RWPE2 (cell line): ENCODE results near the gene FMNL3.

Source experiments
- ATAC-seq: fragments of 200-7000 bp; cut with Tn5 transposase; 3 replicates; pipeline ENCODE4 v1.9.1; 2021; ENCODE audit warnings: low read depth
- DNase-seq: peaks from one replicate; pipeline ENCODE4 v3.0.0-alpha.2; 2020; ENCODE audit warnings: low spot score
- H3K27ac ChIP-seq: fragments of 450-650 bp; 2 replicates; pipeline ENCODE4 v1.5.1; 2017; ENCODE audit warnings: mild to moderate bottlenecking; ENCODE audit not compliant: poor library complexity, severe bottlenecking
- H3K27me3 ChIP-seq: fragments of 250-450 bp; sonication (Bioruptor Pico); 2 replicates; pipeline ENCODE4 v1.5.1; 2021; ENCODE audit warnings: mild to moderate bottlenecking, moderate library complexity; ENCODE audit not compliant: insufficient read depth, poor library complexity, severe bottlenecking
- H3K36me3 ChIP-seq: fragments of 250-450 bp; sonication (Bioruptor Pico); 2 replicates; pipeline ENCODE4 v1.5.1; 2020; ENCODE audit warnings: low read depth, mild to moderate bottlenecking, moderate library complexity
- H3K4me1 ChIP-seq: fragments of 250-450 bp; sonication (Bioruptor Pico); 2 replicates; pipeline ENCODE4 v1.5.1; 2021; ENCODE audit warnings: mild to moderate bottlenecking, moderate library complexity; ENCODE audit not compliant: insufficient read depth, poor library complexity, severe bottlenecking
- H3K4me3 ChIP-seq: fragments of 250-450 bp; sonication (Bioruptor Pico); 2 replicates; pipeline ENCODE4 v1.5.1; 2021; ENCODE audit warnings: mild to moderate bottlenecking, moderate library complexity; ENCODE audit not compliant: severe bottlenecking
- H3K9me3 ChIP-seq: fragments of 250-450 bp; sonication (Bioruptor Pico); 2 replicates; pipeline ENCODE4 v1.5.1; 2021; ENCODE audit warnings: mild to moderate bottlenecking, moderate library complexity; ENCODE audit not compliant: severe bottlenecking
- CTCF ChIP-seq: fragments of 450-650 bp; IDR thresholded peaks from one replicate; pipeline ENCODE4 v1.5.1; 2017; ENCODE audit warnings: mild to moderate bottlenecking, moderate library complexity; ENCODE audit not compliant: poor library complexity, severe bottlenecking

The FMNL3 gene

GRCh38 chr12:49655595-49656236 is 51.5 kb downstream of the FMNL3 start:
- ATAC-seq (no peak), DNase-seq (no peak)
- Histone ChIP-seq H3K27ac (no peak overlapping the region), H3K36me3 (no peaks in the 10 kb centered on the region; the same call in 1 of the 2 replicates), H3K27me3 (no peaks in the 10 kb centered on the region), H3K4me3 (no peak overlapping the region), H3K4me1 (no peaks in the 10 kb centered on the region), H3K9me3 (no peaks in the 10 kb centered on the region)
- TF ChIP-seq CTCF, result no peak

- Histone ChIP-seq H3K27ac (no peak overlapping the region), H3K9me3 (no peaks in the 10 kb centered on the region), H3K4me1 (no peaks in the 10 kb centered on the region), H3K36me3 (no peaks in the 10 kb centered on the region; the same call in 1 of the 2 replicates), H3K27me3 (no peaks in the 10 kb centered on the region), H3K4me3 (no peak overlapping the region)
- TF ChIP-seq CTCF, result no peak
- DNase-seq (no peak), ATAC-seq (no peak)
These were observed 52.5 kb downstream of the FMNL3 start for GRCh38 chr12:49654715-49655114.

DNA sequence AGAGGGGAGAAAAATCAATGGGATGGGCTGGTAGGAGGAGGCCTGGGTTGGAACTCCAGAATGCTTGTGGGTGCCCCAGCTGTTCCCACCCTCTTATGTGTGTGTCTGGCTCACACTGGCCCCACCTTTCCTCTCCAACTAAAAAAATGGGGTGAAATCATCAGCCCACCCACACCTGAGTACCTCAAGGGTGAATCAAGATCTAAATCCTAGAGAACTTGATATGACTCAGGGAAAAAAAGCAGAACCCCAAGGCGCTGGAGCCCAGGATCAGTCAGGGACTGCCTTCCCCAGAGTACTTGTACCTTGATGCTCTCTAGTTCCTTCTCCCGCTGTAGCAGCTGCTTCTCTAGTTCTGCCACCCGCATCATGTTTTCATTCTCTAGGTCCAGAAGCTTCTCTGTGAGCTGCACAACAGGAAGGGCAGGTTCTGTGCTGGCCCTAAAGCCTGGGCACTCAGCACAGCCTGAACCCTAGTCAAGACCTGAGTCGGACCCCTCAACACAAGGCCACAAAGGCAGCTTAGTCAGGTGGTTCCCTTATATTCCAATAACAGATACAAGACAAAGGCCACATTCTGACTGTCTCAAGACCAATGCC is 54.2 kb downstream of the FMNL3 start:
- Histone ChIP-seq H3K27me3 (no peaks in the 10 kb centered on the region), H3K9me3 (no peaks in the 10 kb centered on the region), H3K4me1 (no peaks in the 10 kb centered on the region), H3K4me3 (no peak overlapping the region), H3K36me3 (peaks cover 3% of the 10 kb centered on the region; the same call in 1 of the 2 replicates), H3K27ac (no peak overlapping the region)
- ATAC-seq (no peak), DNase-seq (no peak)
- no peak for TF ChIP-seq CTCF

DNA sequence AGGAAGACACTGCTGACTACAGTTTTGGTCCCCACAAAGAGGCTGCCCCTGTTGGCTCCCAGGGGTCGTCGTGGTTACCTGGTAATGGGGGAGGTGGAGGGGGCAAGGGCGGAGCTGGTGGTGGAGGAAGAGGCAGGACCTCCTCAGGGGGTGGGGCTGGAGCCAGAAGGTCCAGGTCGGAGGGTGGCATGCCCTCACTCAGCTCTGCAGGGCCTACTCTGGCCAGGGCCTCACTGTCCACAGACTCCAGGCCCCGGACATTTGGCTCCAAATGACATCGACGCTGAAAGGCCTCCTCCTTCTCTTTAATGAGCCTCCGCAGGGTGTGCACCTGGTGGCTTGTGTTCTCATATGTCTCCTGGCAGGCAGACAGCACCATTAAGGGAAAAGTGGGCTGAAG is 55.4 kb downstream of the FMNL3 start:
- no peak for TF ChIP-seq CTCF

GRCh38 chr12:49649892-49650291 is 57.3 kb downstream of the FMNL3 start:
- no peaks in the 10 kb centered on the region for H3K9me3 ChIP-seq
- H3K27ac ChIP-seq, result no peak overlapping the region
- no peaks in the 10 kb centered on the region for H3K27me3 ChIP-seq
- no peak overlapping the region for H3K4me3 ChIP-seq
- H3K4me1 ChIP-seq, result no peaks in the 10 kb centered on the region
- DNase-seq, result no peak
- no peak for TF ChIP-seq CTCF
- peaks cover 12% of the 10 kb centered on the region for H3K36me3 ChIP-seq
- ATAC-seq, result no peak

More for the DNA sequence above, 55.4 kb downstream of the FMNL3 start:
- H3K4me1 ChIP-seq, result no peaks in the 10 kb centered on the region
- ATAC-seq (no peak), DNase-seq (no peak)
- H3K27ac ChIP-seq, result no peak overlapping the region
- no peaks in the 10 kb centered on the region for H3K27me3 ChIP-seq
- H3K36me3 ChIP-seq, result peaks cover 3% of the 10 kb centered on the region; the same call in 1 of the 2 replicates
- H3K4me3 ChIP-seq, result no peak overlapping the region
- no peaks in the 10 kb centered on the region for H3K9me3 ChIP-seq
